CD8-positive, alpha-beta memory T cell (primary cell): Measurements from ENCODE around the gene GRID2IP. TPM values are rescaled to one million over a fixed set of nuclear protein-coding genes. Genes with fewer than 3 reads are reported as not detected.

Experiments used
- CTCF ChIA-PET: fragments of 350-600 bp; sonication (Branson Sonifier 250); formaldehyde crosslinking; loops from one replicate; lab custom pipeline; 2021; ENCODE audit warnings: antibody characterized with exemption; lab: Charles Lee
- POLR2A ChIA-PET: fragments of 350-600 bp; sonication (Branson Sonifier 250); formaldehyde crosslinking; loops from one replicate; lab custom pipeline; 2021; ENCODE audit warnings: antibody characterized with exemption; lab: Charles Lee
- DNase-seq, 5 donors: peaks; one replicate each; pipeline versions ENCODE4 v3.0.0 to v3.0.0-alpha.2; 2020 to 2022; ENCODE audit warnings: mixed read lengths in 1 of 5
- H3K27ac ChIP-seq: one replicate; pipeline ENCODE4 v1.7.0; 2013; ENCODE audit warnings: low read depth, mild to moderate bottlenecking, low read length, moderate library complexity
- H3K27me3 ChIP-seq: 2 replicates; pipeline ENCODE4 v1.7.0; 2013; ENCODE audit warnings: low read length, mild to moderate bottlenecking; ENCODE audit not compliant: insufficient read depth, poor library complexity, severe bottlenecking
- H3K36me3 ChIP-seq: 2 replicates; pipeline ENCODE4 v1.7.0; 2013; ENCODE audit warnings: mild to moderate bottlenecking, low read length, moderate library complexity; ENCODE audit not compliant: insufficient read depth
- H3K4me1 ChIP-seq: 2 replicates; pipeline ENCODE4 v1.7.0; 2013; ENCODE audit warnings: mild to moderate bottlenecking, low read length, moderate library complexity; ENCODE audit not compliant: insufficient read depth
- H3K4me3 ChIP-seq: 2 replicates; pipeline ENCODE4 v1.7.0; 2013; ENCODE audit warnings: mild to moderate bottlenecking, low read length
- H3K9me3 ChIP-seq: 2 replicates; pipeline ENCODE4 v1.7.0; 2013; ENCODE audit warnings: mild to moderate bottlenecking, low read length
- H3K27ac Mint-ChIP-seq, 8 donors: one replicate each; pipeline ENCODE4 v1.8.0; 2020 to 2021; ENCODE audit warnings: mixed read lengths in 8 of 8, mild to moderate bottlenecking in 6 of 8, inconsistent platforms in 3 of 8, moderate library complexity in 3 of 8
- H3K27me3 Mint-ChIP-seq, 2 donors: one replicate each; pipeline ENCODE4 v1.8.0; 2020 to 2021; ENCODE audit warnings: mixed read lengths in 2 of 2, mild to moderate bottlenecking in 1 of 2, moderate library complexity in 1 of 2
- H3K36me3 Mint-ChIP-seq, 3 donors: one replicate each; pipeline ENCODE4 v1.8.0; 2020 to 2021; ENCODE audit warnings: mixed read lengths in 3 of 3, inconsistent platforms in 1 of 3, mild to moderate bottlenecking in 1 of 3
- H3K4me1 Mint-ChIP-seq, 3 donors: one replicate each; pipeline ENCODE4 v1.8.0; 2020 to 2021; ENCODE audit warnings: mixed read lengths in 3 of 3, inconsistent platforms in 1 of 3, mild to moderate bottlenecking in 1 of 3
- H3K4me3 Mint-ChIP-seq, 7 donors: one replicate each; pipeline ENCODE4 v1.8.0; 2020 to 2021; ENCODE audit warnings: mixed read lengths in 7 of 7, mild to moderate bottlenecking in 6 of 7, moderate library complexity in 4 of 7, inconsistent platforms in 2 of 7
- H3K9me3 Mint-ChIP-seq, 5 donors: one replicate each; pipeline ENCODE4 v1.8.0; 2020 to 2022; ENCODE audit warnings: mixed read lengths in 5 of 5, mild to moderate bottlenecking in 3 of 5, moderate library complexity in 2 of 5, inconsistent platforms in 1 of 5
- polyA plus RNA-seq: library from polyadenylated mRNA; unstranded; fragments of 300-500 nt; fragmentation: Illumina TruSeq; gene quantifications from one replicate; pipeline ENCODE4 v1.2.3, GENCODE V29; 2021
- total RNA-seq, 2 experiments: library from RNA; stranded (reverse); gene quantifications; one replicate each; pipeline ENCODE4 v1.2.3, GENCODE V29; 2021

The GRID2IP gene
- total and polyA plus RNA-seq, 3 experiments from 2014 or later, result 0.33 to 0.51 TPM; not detected in 1

DNA sequence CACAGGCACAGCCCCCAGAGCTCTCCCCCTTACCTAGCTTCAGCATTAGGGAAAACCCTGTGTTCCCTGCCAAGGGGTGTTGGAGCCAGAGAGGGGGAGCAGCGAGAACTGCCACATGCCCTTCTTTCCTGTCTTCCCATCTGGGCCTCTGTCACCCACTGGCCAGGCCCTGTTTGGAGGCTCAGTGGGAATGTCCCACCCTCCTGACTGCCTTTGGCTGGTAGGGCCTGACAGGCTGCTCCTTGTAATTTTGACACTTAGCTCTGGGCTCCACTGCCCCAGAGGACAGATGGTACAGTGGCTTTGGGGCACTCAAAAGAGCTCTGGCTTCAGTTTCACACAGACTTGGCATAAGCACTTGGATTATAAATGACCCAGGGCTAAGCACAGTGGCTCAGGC is 50.6 kb downstream of the GRID2IP start:
- Histone ChIP-seq H3K27ac (no peak overlapping the region), H3K9me3 (no peaks in the 10 kb centered on the region), H3K4me1 (peaks cover 7% of the 10 kb centered on the region), H3K4me3 (no peak overlapping the region), H3K36me3 (no peaks in the 10 kb centered on the region), H3K27me3 (no peaks in the 10 kb centered on the region)
- DNase-seq, result no peak
- peaks cover 0 to 2% of the 10 kb centered on the region in 2 donors for H3K27me3 Mint-ChIP-seq
- H3K27ac Mint-ChIP-seq, result no peak overlapping the region
- H3K4me1 Mint-ChIP-seq, result peaks cover 0 to 10% (median 4%) of the 10 kb centered on the region in 3 donors
- H3K36me3 Mint-ChIP-seq, result no peaks in the 10 kb centered on the region
- H3K4me3 Mint-ChIP-seq, result peak overlapping the region in 1 of 7 donors; percentile 40
- ChIA-PET POLR2A (no interaction called here), CTCF (no interaction called here)
- no peaks in the 10 kb centered on the region for H3K9me3 Mint-ChIP-seq

DNA sequence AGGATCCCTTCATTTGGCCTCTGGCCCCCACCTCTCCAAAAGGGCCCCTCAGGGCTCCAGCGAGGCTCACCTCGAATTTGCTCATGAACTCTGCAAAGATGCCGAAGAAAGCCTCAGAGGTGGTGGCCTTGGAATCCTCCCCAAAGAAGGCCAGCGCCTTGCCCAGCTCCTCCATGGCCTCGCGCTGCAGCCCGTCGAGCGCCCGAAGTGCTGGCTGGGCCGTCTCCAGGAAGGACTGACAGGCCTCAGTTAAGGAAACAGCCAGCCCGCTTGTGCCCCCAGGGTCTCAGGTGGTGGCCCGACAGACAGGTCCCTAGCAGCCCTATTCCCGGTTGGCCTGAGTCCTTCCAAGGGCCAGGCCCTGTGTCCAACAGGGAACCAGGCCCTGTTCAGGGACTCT is 53.3 kb downstream of the GRID2IP start:
- no peak overlapping the region for H3K27ac Mint-ChIP-seq
- H3K36me3 Mint-ChIP-seq, result no peaks in the 10 kb centered on the region
- Histone ChIP-seq H3K27ac (no peak overlapping the region), H3K27me3 (no peaks in the 10 kb centered on the region), H3K9me3 (no peaks in the 10 kb centered on the region), H3K36me3 (no peaks in the 10 kb centered on the region), H3K4me3 (no peak overlapping the region), H3K4me1 (no peaks in the 10 kb centered on the region)
- ChIA-PET CTCF (no interaction called here), POLR2A (no interaction called here)
- DNase-seq, result no peak
- H3K27me3 Mint-ChIP-seq, result peaks cover 0 to 2% of the 10 kb centered on the region in 2 donors
- no peak overlapping the region for H3K4me3 Mint-ChIP-seq
- H3K4me1 Mint-ChIP-seq, result no peaks in the 10 kb centered on the region
- no peaks in the 10 kb centered on the region for H3K9me3 Mint-ChIP-seq

DNA sequence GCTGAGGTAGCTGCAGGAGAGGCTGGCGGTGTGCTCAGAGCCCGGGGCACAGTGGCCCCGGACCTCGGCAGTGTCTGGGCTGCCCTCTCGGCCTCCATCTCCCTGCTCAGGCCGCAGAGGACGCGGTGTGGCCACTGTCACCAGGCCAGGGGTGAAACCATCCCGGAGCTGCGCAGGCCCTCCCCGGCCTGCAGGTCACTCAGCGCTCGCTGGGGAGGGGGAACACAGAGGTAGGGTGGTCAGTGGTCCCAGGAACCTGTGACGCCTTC is 53.7 kb downstream of the GRID2IP start:
- Histone ChIP-seq H3K4me1 (no peaks in the 10 kb centered on the region), H3K4me3 (no peak overlapping the region), H3K27me3 (no peaks in the 10 kb centered on the region), H3K9me3 (no peaks in the 10 kb centered on the region), H3K27ac (no peak overlapping the region), H3K36me3 (no peaks in the 10 kb centered on the region)
- Mint-ChIP-seq H3K27ac (no peak overlapping the region), H3K4me3 (no peak overlapping the region), H3K27me3 (peaks cover 1 to 3% of the 10 kb centered on the region in 2 donors), H3K4me1 (no peaks in the 10 kb centered on the region), H3K9me3 (no peaks in the 10 kb centered on the region), H3K36me3 (no peaks in the 10 kb centered on the region)
- POLR2A ChIA-PET, result no interaction called here
- DNase-seq, result no peak
- CTCF ChIA-PET, result no interaction called here

DNA sequence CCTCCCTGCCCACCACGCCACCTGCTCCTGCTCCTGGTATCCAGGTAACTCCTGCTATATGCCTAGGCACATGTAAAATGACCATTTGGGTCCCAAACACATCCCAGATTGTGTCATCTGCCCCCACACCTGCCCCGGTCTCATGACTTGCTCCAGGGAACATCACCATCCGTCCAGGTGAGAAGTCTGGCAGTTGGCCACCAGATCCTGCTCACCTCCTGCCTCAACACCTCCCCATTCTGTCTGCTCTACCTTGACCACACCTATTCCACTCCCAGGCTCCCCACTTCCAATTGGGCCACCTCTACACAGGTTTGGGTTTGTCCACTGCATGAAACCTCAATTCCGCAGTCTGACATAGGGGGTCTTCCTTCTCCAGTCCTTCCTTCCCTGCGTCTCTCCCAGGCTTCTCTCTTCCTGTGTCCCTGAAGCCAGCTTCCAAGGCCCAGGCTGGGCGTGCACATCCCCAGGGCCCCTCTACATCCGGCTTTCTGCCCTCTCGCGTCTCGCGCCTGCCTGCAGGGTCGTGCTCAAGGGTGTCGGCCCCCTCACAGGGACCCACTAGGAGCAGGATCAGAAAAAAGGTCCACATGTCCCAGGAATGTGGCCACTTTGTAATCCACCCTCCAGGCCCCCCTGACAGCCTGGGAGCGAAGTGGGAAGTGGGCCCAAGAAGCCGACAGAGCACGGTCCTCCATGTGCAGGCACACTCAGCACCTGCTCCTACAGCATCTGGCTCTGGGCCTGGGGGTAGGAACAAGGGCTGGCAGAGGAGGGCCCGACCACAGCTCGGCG is 54.2 kb downstream of the GRID2IP start:
- no peaks in the 10 kb centered on the region for H3K36me3 ChIP-seq
- DNase-seq, result peak in 1 of 5 donors; percentile 21
- Mint-ChIP-seq H3K4me3 (no peak overlapping the region), H3K4me1 (no peaks in the 10 kb centered on the region), H3K27me3 (peaks cover 2 to 3% of the 10 kb centered on the region in 2 donors), H3K27ac (no peak overlapping the region), H3K36me3 (no peaks in the 10 kb centered on the region), H3K9me3 (no peaks in the 10 kb centered on the region)
- no peaks in the 10 kb centered on the region for H3K9me3 ChIP-seq
- no peak overlapping the region for H3K4me3 ChIP-seq
- H3K27me3 ChIP-seq, result no peaks in the 10 kb centered on the region
- H3K27ac ChIP-seq, result no peak overlapping the region
- POLR2A ChIA-PET, result no interaction called here
- no peaks in the 10 kb centered on the region for H3K4me1 ChIP-seq
- CTCF ChIA-PET, result no interaction called here

DNA sequence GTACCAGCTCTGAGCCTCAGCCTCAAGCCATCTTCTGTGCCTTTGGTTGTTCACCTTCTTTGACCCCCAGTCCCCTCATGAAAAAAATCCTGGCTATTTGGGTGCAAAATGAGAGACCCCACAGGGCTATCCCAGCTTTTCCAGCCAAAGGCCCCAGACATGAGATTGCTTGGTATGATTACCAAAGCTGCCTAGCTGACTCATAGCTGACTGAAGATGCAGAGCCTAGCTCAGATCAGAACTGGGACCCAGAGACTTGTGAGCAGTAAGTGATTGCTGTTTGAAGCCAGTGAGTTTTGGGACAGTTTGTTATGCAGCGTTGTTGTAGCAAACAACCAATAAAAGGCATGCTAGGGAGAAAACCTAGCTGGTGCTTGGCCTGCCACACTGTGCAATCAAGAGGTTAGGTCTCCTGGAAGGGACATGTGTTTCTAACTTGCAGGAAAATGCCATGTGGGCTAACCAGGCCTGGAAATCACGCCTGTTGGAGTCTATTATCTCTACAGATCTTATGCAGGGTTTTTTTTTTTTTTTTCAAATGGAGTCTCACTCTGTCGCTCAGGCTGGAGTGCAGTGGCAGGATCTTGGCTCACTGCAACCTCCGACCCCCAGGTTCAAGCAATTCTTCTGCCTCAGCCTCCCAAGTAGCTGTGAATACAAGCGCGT is 55.5 kb downstream of the GRID2IP start:
- Histone ChIP-seq H3K9me3 (no peaks in the 10 kb centered on the region), H3K4me3 (no peak overlapping the region), H3K4me1 (no peaks in the 10 kb centered on the region), H3K27me3 (no peaks in the 10 kb centered on the region), H3K27ac (no peak overlapping the region), H3K36me3 (no peaks in the 10 kb centered on the region)
- Mint-ChIP-seq H3K9me3 (no peaks in the 10 kb centered on the region), H3K36me3 (no peaks in the 10 kb centered on the region), H3K27me3 (peaks cover 3 to 7% of the 10 kb centered on the region in 2 donors), H3K4me3 (no peak overlapping the region), H3K4me1 (no peaks in the 10 kb centered on the region), H3K27ac (peak overlapping the region in 1 of 8 donors; percentile 43)
- DNase-seq, result no peak
- ChIA-PET POLR2A (no interaction called here), CTCF (no interaction called here)

DNA sequence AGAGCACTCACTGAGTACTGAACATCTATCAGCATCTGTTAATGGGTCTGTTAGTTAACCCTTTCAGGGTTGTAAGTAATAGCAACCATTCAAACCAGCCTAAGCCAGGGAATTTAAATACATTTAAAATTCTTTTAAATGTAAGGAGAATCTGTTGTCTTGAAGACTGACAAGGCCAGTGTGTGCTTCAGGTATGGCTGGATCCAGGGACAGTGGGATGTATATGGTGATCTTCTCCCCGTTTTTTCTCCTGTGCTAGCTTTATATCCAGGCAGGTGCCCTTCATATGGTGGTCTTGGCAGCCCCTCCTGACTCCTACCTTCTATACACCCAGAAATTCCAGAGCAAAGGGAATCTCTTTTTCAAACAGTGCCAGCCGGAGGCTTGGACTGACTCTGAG is 56.9 kb downstream of the GRID2IP start:
- Histone ChIP-seq H3K9me3 (no peaks in the 10 kb centered on the region), H3K4me1 (no peaks in the 10 kb centered on the region), H3K4me3 (no peak overlapping the region), H3K36me3 (no peaks in the 10 kb centered on the region), H3K27ac (no peak overlapping the region), H3K27me3 (no peaks in the 10 kb centered on the region)
- no peak overlapping the region for H3K27ac Mint-ChIP-seq
- DNase-seq, result no peak
- CTCF ChIA-PET, result no interaction called here
- POLR2A ChIA-PET, result no interaction called here
- no peaks in the 10 kb centered on the region for H3K4me1 Mint-ChIP-seq
- H3K36me3 Mint-ChIP-seq, result no peaks in the 10 kb centered on the region
- peaks cover 3 to 7% of the 10 kb centered on the region in 2 donors for H3K27me3 Mint-ChIP-seq
- H3K4me3 Mint-ChIP-seq, result no peak overlapping the region
- no peaks in the 10 kb centered on the region for H3K9me3 Mint-ChIP-seq

DNA sequence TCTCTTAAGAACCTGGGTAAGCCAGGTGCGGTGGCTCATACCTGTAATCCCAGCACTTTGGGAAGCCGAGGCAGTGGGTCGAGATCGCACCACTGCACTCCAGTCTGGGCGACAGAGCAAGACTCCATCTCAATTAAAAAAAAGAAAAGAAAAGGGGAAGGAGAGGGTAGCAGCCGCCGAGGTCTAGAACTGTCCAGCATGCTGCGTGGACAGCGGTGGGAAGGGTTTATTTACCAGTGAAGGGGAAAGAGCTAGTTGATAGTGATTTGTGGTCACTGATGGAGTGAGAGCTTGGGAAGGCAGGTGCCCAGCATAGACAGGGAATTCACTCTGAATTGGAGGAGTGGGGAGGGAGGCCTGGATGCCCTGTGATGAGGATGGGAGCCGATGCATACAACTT is 60.1 kb downstream of the GRID2IP start:
- Histone ChIP-seq H3K4me3 (no peak overlapping the region), H3K4me1 (no peaks in the 10 kb centered on the region), H3K27ac (no peak overlapping the region), H3K9me3 (no peaks in the 10 kb centered on the region), H3K27me3 (no peaks in the 10 kb centered on the region), H3K36me3 (no peaks in the 10 kb centered on the region)
- peaks cover 3 to 7% of the 10 kb centered on the region in 2 donors for H3K27me3 Mint-ChIP-seq
- no peak for DNase-seq
- no peaks in the 10 kb centered on the region for H3K9me3 Mint-ChIP-seq
- no peak overlapping the region for H3K4me3 Mint-ChIP-seq
- H3K27ac Mint-ChIP-seq, result peak overlapping the region in 1 of 8 donors; percentile 36
- CTCF ChIA-PET, result no interaction called here
- POLR2A ChIA-PET, result no interaction called here
- H3K36me3 Mint-ChIP-seq, result no peaks in the 10 kb centered on the region
- no peaks in the 10 kb centered on the region for H3K4me1 Mint-ChIP-seq

DNA sequence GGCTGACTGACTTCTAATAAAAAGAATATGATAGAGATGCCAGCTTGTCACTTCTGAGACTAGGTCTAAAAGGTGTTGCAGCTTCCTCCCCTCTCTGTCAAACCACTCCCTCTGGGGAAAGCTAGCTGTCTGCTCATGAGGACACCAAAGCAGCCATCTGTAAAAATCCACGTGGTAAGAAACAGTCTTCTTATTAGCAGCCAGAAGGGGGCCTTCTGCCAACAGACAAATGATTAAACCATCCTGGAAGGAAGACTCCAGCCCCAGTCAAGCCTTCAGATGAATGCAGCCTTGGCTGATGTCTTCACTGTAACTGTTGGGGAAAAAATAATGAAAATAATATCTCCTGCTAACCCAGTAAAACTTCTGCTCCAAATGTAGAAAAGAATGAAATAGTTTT is 61.6 kb downstream of the GRID2IP start:
- Histone ChIP-seq H3K27me3 (no peaks in the 10 kb centered on the region), H3K4me3 (no peak overlapping the region), H3K27ac (no peak overlapping the region), H3K9me3 (no peaks in the 10 kb centered on the region), H3K36me3 (no peaks in the 10 kb centered on the region), H3K4me1 (peaks cover 3% of the 10 kb centered on the region)
- no peaks in the 10 kb centered on the region for H3K9me3 Mint-ChIP-seq
- no peak overlapping the region for H3K4me3 Mint-ChIP-seq
- H3K27me3 Mint-ChIP-seq, result peaks cover 3 to 7% of the 10 kb centered on the region in 2 donors
- DNase-seq, result no peak
- peaks cover under 1 to 5% (median 2%) of the 10 kb centered on the region in 3 donors for H3K4me1 Mint-ChIP-seq
- H3K36me3 Mint-ChIP-seq, result no peaks in the 10 kb centered on the region
- H3K27ac Mint-ChIP-seq, result peak overlapping the region in 1 of 8 donors; percentile 23
- ChIA-PET POLR2A (no interaction called here), CTCF (no interaction called here)
